ENCODE measurements around the gene ITPR1.
"Not testable (repeated sequence)": the region's sequence is repeated elsewhere in the genome, so short reads cannot be mapped to it uniquely, and the experiment has no call there.

The ITPR1 gene

DNA sequence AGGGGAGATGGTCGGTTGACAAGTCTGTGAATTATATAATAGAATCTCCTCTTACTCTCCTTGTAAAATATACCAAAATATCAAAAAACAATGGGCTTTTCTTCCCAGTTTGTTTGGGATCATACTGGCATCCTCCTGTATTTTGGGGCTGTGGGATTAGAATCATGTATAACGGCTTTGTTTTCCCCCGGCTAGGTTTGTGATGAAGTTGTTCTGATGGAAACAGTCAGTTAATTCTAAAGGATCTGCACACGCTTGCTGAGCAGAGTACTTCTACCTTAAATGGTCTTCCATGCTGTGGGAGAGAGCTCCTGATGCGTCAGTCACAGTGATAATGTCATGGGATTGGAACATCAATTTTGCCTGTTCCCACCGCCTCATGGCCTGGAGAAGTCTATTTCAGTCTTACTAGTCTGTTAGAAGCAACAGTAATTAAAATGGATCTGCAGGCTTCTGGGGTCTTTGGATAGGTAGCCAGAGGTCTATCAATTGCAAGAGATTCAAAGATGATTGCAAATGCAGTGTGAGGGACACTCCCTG lies 81.3 kb downstream of the ITPR1 start:
- DNase-seq: no peak

DNA sequence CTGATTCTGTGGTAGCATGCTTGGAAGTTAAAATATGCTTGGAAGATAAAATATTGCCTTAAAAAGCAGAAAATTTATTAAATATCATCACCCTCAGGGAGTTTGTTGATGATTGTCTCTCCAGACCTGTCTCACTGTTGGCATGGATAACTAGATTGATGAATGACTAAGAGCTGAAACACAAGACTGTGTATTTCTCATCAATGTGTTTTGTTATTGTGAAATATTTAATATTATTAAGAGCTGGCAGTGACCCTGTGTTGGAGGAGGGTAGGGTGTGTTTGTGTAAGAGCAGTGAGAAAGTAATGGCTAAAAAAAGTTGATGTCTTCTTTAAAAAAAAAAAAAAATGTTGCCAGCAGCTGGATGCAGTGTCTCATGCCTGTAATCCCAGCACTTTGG lies 82.2 kb downstream of the ITPR1 start:
- no peak for DNase-seq

DNA sequence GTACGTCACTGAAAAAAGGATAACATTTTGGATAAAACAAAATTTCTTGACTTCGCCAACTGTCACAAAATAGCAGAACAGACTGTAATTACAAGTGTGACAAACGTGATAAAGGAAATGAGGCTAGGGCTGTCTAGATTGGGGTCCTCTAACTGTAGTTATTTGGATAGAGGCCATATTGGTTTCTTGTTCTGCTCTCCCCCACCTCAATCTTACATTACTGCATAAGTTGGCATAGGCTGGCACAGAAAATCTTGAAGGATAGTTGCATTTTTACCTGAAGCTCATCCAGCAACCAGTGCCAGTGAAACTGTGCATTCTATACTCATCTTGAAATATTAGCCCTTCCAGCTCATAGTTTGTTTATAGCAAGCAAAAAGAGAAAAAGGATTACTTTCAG lies 84.6 kb downstream of the ITPR1 start:
- no peak for DNase-seq

DNA sequence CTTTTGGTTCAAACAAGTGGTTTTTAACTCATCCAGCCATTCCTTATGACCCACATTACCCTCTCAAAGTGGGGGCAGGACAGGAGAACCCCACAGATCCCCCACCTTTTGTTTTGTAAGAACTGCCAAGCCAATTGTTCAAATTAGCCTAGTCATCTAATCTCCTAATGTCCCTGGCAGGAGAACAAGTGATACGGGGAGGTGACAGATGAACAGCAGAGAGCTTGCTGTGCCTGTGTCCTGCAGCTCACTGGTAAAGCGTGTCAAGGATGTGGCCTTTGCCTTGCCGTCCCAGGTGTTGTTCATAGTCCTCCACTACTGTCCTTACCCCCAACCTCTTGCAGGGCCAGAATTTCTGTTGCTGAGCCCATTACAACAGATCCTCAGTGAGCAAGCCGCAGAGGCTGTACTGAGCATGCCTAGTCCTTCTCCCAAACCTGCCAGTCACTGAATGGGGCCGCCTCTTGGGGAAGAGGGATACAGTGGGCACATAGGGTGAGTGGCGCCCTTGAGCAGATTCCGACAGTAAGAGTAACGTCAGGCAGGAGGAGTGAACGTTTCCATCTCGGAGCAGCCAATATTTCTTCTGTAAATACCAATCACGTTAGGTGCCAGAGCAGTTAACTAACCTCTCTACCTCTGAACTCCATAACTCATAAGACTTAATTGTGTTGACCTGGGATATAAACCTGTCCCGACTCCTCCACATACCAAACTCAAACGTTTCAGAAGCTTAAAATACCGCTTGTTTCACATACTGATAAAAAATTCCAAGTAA lies 87.4 kb downstream of the ITPR1 start:
- DNase-seq: no peak

DNA sequence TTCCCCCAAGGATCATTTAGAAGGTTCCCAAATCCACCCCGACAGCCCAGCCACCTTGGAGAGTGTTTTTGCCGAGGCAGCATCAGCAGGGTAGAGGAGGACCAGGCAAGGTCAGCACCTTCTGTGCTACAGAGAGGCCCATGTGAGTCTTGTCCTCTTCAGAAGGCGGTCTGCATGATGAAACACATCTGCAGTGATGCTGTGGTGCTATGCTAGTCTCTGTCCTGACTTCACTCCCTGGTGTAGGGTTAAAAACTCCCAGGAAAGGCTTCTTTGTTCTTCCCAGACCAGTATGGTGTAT lies 87.9 kb downstream of the ITPR1 start:
- no peak for DNase-seq

DNA sequence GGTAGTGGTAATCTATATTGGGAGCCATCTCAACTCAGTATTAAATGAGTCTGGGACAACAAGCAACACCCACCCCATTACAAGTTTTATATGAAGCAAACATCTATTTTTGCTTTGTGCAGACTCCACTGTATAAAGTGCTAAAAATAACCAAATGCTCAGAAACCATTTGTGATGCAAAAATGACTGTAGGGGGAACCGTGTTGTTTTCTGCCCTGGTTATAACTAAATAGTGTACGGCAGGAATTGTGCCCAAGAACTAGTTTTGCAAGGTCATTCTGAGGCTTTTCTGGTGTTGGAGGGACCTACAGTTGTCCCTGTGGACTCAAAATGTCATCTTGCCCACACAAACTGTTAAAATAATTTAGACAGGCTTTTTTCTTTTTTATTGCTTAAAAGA lies 88.3 kb downstream of the ITPR1 start:
- DNase-seq: no peak

DNA sequence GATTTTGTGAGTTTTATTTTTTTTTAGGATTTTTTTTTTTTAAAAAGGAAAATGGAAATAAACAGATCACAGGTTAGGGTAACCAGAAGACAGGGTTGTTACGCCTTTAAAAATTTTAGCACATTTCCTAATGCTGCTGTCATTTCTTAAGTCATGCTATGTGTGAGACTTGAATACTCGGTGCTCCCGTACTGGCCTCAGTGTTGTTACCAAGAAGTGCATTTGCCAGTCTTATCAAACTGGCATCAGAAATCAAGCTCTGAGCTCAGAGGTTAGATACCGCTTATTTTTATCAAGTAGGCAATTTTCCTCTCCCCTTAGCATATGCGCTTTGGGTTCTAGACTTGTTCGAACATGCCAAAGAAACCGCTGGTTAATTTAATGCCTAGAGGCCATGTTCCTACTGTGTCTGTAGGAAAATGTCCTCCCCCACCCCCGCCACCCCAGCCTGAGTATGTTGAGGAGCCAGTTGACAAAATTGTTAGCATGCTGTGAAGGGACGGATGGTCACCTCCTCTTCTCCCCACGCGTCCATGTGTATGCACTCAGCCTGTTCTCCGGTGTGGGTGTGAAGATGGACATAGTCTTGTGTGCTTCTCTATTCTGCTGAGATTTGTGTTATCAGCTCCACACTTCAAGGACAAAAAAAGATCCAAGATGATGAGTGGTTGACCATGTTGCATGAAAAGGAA lies 88.9 kb downstream of the ITPR1 start:
- no peak for DNase-seq

DNA sequence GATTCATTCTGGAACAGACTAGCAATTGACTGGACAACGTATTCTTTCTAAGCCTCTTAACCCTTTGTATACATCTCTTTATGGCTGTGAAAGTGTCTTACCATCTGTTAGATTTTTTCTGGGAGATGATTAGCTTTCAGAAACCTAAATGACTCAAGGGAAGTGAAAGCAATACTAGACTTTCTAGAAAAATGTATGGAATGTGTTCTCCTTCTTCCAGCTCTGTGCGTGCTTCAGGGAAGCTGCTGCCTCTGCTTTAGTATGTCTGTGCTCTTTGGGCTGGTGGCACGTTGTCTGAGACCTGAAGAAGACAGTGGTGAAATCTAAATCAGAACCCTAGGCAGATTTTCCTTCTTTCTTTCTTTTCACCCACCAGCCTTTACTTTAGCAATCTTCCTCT lies 89.5 kb downstream of the ITPR1 start:
- DNase-seq: no peak

DNA sequence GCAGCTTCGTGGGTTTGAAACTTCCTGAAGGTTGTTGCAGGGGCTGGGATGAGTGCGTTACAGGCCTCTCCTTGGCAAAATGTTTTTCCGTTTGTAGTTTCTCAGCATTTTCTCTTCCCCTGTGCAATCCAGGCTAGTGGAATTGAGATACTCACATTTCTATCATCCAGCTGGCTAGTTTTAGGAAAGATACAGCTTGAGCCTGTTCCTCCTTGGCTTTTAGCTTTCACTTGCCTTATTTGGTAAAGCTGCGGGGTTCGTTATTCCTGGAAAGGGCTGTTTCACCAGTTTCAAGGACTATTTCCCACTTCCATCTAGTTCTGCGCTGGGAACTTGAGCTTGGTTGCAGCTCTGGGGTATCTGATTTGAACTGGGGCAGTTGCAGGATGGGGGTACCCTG lies 90.3 kb downstream of the ITPR1 start:
- no peak for DNase-seq

DNA sequence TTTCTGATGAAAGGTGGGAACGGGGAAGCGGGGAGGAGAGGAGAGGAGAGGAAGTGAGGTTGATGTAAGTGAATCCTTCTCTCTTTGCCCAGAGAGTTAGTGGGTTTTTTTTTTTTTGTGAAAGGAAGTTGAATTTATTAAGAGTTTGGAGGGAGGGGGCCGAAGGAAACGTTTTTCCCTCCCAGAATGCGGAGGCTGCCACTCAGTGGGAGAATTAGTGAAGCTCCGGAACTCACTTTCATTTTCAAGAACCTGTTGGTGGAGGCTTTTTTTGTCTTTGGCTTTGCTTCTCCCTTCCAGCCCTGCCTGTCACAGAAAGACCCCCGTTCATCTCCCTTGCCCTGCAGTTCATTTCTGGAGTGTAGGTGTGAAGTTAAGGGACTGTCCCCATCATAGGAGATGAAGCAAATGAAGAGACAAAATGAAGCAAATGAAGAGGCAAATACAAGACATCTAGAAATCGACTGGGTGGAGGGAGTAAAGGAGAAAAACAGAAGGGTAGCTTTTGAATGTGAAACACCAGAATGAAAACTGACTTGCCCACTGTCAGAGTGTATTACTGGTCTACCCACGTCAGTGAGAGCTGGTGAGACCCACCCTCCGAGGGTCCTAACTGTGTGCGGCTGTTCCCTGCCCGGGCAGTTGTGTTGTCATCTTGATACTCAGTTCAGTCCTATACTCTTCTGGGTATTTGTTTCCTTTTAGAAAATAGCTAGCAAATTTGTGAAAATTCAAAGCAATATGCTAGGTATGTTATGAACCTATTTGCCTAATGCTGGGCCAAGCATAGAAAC lies 91.5 kb downstream of the ITPR1 start:
- no peak for DNase-seq

DNA sequence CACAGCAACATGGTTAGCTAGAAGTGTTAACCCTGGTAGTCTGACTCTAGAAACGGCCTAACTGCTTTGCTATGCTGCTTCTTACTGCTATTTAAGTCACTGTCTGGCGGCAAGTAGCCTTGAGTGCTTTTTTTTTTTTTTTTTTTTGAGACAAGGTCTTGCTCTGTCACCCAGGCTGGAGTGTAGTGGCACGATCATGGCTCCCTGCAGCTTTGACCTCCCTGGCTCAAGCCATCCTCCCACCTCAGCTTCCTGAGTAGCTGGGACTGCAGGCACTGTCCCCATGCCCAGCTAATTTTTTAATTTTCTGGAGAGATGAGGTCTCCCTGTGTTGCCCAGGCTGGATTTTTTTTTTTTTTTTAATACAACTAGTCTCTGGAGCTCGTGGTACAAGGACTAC lies 93.2 kb downstream of the ITPR1 start:
- DNase-seq: no peak

DNA sequence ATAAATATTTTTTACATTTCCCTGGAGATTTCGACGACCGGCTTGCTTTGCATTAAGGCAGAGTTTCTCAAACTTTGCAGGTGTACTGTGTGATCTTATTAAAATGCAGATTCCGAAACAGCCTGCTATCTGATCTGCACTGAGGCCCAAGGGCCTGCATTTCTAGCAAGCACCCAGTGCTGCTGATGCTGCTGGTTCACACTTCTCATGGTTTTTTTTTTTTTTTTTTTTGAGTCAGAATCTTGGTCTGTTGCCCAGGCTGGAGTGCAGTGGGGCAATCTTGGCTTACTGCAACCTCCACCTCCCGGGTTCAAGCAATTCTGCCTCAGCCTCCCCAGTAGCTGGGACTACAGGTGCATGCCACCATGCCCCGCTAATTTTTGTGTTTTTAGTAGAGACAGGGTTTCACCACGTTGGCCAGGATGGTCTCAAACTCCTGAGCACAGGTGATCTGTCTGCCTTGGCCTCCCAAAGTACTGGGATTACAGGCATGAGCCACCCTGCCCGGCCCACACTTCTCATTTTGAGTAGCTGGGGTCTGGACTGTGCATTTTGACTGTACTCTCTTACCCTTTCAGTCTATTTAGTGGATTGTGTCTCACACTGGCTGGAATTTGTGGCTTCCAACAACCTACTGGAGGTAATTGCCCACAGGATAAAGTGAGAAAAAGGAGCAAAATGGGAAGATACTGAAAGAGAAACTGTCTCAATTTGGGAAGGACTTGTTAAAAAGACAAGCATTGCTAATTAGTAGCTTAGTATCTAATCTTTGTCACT lies 94.1 kb downstream of the ITPR1 start:
- DNase-seq: no peak

DNA sequence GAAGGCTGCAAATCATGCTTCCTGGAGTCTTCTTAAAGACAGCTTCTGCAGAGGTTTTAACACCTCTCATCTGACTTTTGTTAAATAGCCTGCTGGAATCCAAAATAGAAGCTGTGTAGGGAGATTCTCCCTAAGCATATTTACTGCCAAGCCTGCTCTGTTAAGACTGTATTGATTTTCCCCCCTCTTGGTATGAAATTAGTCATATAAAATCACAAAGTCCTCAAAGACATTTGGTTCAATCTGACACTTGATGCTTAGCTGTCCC lies 94.6 kb downstream of the ITPR1 start:
- DNase-seq: no peak

DNA sequence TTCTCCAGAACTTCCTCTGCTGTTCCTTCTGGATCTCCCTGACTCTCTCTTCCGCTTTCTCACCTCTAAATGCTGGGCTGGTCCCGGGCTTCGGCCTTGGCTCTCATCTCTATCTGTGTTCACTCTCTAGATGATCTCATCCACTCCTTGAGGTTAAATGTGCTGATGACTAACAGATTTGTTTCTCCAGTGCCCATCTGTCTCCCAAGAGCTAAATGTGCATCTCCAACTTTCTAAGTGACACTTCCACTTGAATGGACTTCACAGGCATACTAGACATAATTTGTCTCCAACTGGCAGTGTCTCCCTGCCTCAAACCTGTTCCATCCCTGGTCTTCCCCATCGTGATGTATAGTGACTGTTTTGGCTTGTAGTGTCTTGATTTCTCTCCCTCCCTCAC lies 95.3 kb downstream of the ITPR1 start:
- DNase-seq: peak; percentile 51

DNA sequence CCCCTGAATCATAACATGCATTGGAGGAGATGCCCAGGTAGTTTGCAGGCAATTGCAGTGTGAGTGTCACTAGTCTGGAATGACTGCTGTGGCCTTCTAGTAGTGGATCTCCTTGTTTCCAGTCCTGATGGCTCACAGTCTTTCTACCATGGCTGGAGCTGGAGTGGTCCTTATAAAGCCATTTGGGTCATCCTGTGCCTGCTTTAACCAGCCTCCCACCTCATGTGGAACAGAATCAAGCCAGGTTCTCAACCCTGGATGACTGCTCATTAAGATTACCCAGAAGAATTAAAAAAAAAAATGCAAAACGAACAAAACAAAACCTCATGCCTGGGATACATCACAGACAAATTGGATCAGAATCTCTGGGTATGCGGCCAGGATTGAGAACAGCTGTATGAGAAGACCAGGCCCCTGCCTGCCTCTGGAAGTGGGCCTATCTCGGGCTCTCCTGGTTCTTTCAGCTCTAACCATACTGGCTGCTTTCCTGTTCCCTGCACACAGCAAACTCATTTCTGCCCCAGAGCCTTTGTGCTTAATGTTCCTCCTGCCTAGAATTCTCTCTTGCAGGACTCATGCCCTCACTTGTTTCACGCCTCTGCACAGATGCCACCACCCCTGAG lies 96.4 kb downstream of the ITPR1 start:
- DNase-seq: no peak

DNA sequence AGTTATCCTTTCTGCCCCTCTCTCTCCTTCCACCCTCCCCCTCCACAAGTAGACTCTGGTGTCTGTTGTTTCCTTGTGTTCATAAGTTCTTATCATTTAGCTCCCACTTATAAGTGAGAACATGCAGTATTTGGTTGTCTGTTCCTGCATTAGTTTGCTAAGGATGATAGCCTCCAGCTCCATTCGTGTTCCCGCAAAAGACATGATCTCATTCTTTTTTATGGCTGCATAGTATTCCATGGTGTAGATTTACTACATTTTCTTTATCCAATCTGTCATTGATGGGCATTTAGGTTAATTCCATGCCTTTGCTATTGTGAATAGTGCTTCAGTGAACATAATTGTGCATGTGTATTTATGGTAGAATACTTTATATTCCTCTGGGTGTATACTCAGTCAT lies 97.7 kb downstream of the ITPR1 start:
- DNase-seq: not testable (repeated sequence)

DNA sequence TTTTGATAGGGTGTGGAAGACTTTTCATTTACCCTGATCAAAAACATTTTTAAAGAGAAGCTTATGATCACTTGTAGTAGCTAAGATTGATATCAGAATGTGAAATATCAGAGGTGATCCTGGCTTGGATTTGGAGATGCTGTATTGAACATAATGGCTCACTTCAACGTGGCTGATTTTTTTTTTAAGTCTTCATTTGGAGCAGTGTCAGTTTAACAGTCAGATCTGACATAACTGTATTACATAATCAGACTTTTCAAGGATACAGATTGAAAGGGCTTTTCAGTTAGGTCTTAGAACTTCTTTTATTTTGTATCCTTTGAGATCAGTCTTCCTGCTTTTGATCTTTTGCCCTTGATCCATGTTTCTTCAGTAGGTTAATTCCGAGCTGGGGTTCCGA lies 98.5 kb downstream of the ITPR1 start:
- DNase-seq: no peak

DNA sequence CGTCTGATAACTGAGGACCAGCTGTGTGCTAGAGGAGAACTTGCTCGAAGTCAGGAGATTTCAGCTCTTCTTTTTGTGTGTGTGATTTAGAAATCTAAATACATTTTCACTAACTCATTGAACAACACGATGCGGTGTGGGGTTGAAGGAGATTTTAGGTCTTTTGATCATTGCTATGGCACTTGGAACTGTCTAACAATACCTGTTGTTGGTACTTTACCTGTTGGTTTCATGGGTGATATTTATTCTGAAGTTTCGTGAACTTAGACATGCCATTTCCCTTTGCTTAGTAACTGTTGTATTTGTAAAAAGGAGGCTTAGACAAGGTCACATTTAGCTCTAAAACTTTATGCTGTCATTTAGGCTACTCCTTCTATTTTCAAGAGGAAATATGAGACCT lies 99.9 kb downstream of the ITPR1 start:
- DNase-seq: no peak

DNA sequence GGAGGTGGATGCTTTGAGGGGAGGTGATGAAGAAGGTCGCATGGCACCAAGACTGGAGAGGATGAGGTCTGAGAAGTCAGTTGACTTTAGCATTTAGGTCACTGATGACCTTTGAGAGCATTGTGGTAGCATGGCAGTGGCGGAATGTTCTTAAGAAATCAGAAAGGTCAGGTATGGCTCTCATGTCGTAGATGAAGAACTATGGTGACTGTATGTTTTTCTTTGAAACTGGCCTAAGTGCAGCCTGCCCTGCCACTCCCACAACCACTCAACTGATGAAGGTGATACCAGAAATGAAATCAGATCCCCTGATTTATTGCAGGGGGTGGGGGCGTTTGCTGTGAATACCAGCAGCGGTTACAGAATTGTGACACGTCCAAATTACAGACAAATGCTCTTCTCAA lies 102.6 kb downstream of the ITPR1 start:
- no peak for DNase-seq

DNA sequence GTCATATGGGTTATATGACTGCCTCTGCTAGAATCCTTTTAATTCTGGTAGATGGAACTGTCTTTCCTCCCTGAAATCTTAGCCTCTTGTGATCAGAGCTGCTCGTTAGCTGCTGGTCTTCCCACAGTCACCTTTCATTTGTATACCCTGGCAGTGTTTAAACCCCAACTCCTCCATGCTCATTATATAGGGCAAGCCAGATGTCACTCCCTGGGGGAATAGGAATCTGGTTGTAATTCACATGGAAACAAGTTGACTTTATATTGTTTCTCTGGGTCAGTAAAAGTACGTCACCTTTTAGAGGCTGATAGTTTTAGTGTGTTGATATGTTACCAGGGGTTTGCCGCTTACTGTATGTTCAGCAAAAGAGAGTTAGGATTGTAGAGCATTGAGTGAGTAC lies 103.5 kb downstream of the ITPR1 start:
- DNase-seq: no peak

DNA sequence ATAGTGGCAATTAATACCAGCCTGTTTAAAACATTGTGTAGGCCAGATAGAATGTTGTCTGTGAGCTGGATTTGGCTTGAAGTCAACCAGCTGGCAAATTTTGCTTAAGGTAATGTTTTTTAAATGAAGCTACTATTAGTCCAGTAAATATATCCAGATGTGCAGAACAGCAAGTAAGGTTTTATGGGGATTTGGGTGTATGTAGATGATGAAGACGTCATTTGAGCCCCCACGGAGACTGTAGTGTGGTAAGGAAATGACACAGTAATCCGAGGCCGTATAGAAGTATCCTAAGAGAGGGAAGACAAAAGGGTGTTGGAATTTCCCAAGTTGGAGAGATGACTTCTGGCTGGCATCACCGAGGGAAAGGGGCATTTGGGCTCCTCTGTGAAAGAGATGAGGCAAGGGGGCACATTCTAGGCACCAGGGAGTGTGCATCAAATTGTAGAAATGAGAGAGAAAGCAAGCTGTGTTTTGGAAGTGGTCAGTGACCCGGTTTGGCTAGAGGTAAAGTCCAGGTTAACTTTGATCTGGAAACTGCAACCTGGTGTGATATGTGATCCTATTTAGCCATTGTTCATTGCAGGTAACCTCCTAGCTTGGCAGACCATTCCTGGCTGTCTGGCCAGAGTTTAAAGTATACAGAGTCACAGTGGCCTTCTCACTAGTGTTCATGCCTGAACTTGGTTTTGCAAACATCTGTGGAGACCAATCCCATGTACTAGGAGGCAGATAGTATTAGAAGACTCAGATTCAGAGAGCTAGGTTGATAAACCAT lies 104.2 kb downstream of the ITPR1 start:
- DNase-seq: no peak

DNA sequence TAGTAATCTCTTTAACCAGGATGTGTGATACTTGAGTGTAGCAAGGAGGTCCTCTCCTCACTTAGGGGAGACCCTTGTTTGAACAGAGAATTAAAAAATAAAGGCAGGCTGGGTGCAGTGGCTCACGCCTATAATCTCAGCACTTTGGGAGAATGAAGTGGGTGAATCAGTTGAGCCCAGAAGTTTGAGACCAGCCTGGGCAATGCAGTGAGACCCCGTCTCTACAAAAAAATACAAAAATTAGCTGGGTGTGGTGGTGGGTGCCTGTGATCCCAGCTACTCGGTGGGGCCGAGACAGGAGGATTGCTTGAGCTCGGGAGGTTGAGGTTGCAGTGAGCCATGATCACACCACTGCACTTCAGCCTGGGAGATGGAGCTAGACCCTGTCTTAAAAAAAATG lies 105.1 kb downstream of the ITPR1 start:
- not testable (repeated sequence) for DNase-seq

Data from NCI-H226 (cell line).